Type B pancreatic cell (in vitro differentiated cells): Measurements from ENCODE around the gene MMP21. TPM values are rescaled to one million over a fixed set of nuclear protein-coding genes. Genes with fewer than 3 reads are reported as not detected.

Experiments used
- DNase-seq: peaks from one replicate; pipeline ENCODE4 v3.0.0; 2021; ENCODE audit warnings: mixed read lengths; ENCODE audit not compliant: unreplicated experiment; ENCODE audit errors: extremely low spot score
- H3K27ac Mint-ChIP-seq: 2 replicates; pipeline ENCODE4 v1.8.0; 2021; ENCODE audit warnings: mild to moderate bottlenecking, mixed read lengths
- H3K27me3 Mint-ChIP-seq: 2 replicates; pipeline ENCODE4 v1.8.0; 2021; ENCODE audit warnings: mixed read lengths
- H3K36me3 Mint-ChIP-seq: 2 replicates; pipeline ENCODE4 v1.8.0; 2021; ENCODE audit warnings: mixed read lengths
- H3K4me1 Mint-ChIP-seq: one replicate; pipeline ENCODE4 v1.8.0; 2021; ENCODE audit warnings: mixed read lengths; ENCODE audit not compliant: unreplicated experiment
- H3K4me3 Mint-ChIP-seq: 2 replicates; pipeline ENCODE4 v1.8.0; 2021; ENCODE audit warnings: mild to moderate bottlenecking, mixed read lengths
- H3K9me3 Mint-ChIP-seq: 2 replicates; pipeline ENCODE4 v1.8.0; 2021; ENCODE audit warnings: mixed read lengths
- CTCF ChIP-seq: fragments of 200-600 bp; sonication (generic); conservative IDR thresholded peaks from 2 replicates; pipeline ENCODE4 v1.5.0; 2021; ENCODE audit warnings: antibody characterized with exemption, mild to moderate bottlenecking
- total RNA-seq: library from RNA; stranded (reverse); gene quantifications from 2 replicates; pipeline ENCODE4 v1.2.1, GENCODE V29; 2021; ENCODE audit warnings: low replicate concordance

Gene MMP21
- total RNA-seq, 1 donor from 2014 or later: 0.31 TPM

- Mint-ChIP-seq H3K27me3 (no peaks in the 10 kb centered on the region), H3K9me3 (no peaks in the 10 kb centered on the region), H3K27ac (no peak overlapping the region), H3K36me3 (no peaks in the 10 kb centered on the region), H3K4me3 (no peak overlapping the region), H3K4me1 (no peaks in the 10 kb centered on the region)
- TF ChIP-seq CTCF: no peak
- DNase-seq: peak; percentile 57
Measured at GRCh38 chr10:125774581-125775191, 935 bp downstream of the MMP21 start.

- no peak for TF ChIP-seq CTCF
- no peaks in the 10 kb centered on the region for H3K36me3 Mint-ChIP-seq
- H3K4me3 Mint-ChIP-seq: no peak overlapping the region
- no peaks in the 10 kb centered on the region for H3K4me1 Mint-ChIP-seq
- no peaks in the 10 kb centered on the region for H3K9me3 Mint-ChIP-seq
- H3K27me3 Mint-ChIP-seq: no peaks in the 10 kb centered on the region
- DNase-seq: peak; percentile 69
- H3K27ac Mint-ChIP-seq: no peak overlapping the region
Measured at GRCh38 chr10:125773687-125774543, 1.7 kb downstream of the MMP21 start.

GRCh38 chr10:125772864-125773180 is 2.8 kb downstream of the MMP21 start:
- TF ChIP-seq CTCF: no peak
- no peaks in the 10 kb centered on the region for H3K27me3 Mint-ChIP-seq
- H3K9me3 Mint-ChIP-seq: no peaks in the 10 kb centered on the region
- no peak overlapping the region for H3K27ac Mint-ChIP-seq
- no peak overlapping the region for H3K4me3 Mint-ChIP-seq
- peaks cover 5% of the 10 kb centered on the region for H3K36me3 Mint-ChIP-seq
- DNase-seq: peak; percentile 58
- H3K4me1 Mint-ChIP-seq: peaks cover 5% of the 10 kb centered on the region

GRCh38 chr10:125772112-125772863 is 3.3 kb downstream of the MMP21 start:
- no peak for DNase-seq
- H3K36me3 Mint-ChIP-seq: peaks cover 8% of the 10 kb centered on the region
- H3K27ac Mint-ChIP-seq: no peak overlapping the region
- TF ChIP-seq CTCF: no peak
- H3K27me3 Mint-ChIP-seq: no peaks in the 10 kb centered on the region
- peaks cover 9% of the 10 kb centered on the region for H3K4me1 Mint-ChIP-seq
- H3K4me3 Mint-ChIP-seq: no peak overlapping the region
- no peaks in the 10 kb centered on the region for H3K9me3 Mint-ChIP-seq

- no peak for TF ChIP-seq CTCF
- Mint-ChIP-seq H3K36me3 (peaks cover 16% of the 10 kb centered on the region), H3K27ac (no peak overlapping the region), H3K4me3 (no peak overlapping the region), H3K4me1 (peaks cover 9% of the 10 kb centered on the region), H3K9me3 (no peaks in the 10 kb centered on the region), H3K27me3 (no peaks in the 10 kb centered on the region)
- no peak for DNase-seq
Measured at GRCh38 chr10:125770844-125771243, 4.8 kb downstream of the MMP21 start.
